SK-N-MC (cell line): ENCODE results near the gene RFX2.

Experiments used
- EZH2 ChIP-seq: fragments of 200-600 bp; sonication (generic); IDR thresholded peaks from one replicate; pipeline ENCODE4 v1.6.1; 2017; ENCODE audit warnings: antibody characterized with exemption
- POLR2AphosphoS5 ChIP-seq: IDR thresholded peaks from 2 replicates; pipeline ENCODE4 v1.6.1; 2012; ENCODE audit warnings: mild to moderate bottlenecking, low read depth, low read length, borderline replicate concordance

GRCh38 chr19:6092329-6093286, 17.7 kb downstream of the RFX2 start:
- TF ChIP-seq EZH2, result no peak
- no peak for TF ChIP-seq POLR2AphosphoS5
